HepG2 (cell line): ENCODE data around the gene TSKU. TPM values are rescaled to one million over a fixed set of nuclear protein-coding genes. Genes with fewer than 3 reads are reported as not detected.

Experiments used
- ATAC-seq: fragments of 200-7000 bp; cut with Tn5 transposase; 3 replicates; pipeline ENCODE4 v1.9.1; 2020; ENCODE audit warnings: mild to moderate bottlenecking, moderate library complexity
- BruUV-seq: library from RNA; stranded (reverse); fragments of 400-500 nt; replicated peaks from 2 replicates; lab custom pipeline; 2021; lab: Mats Ljungman, UMichigan
- CTCF ChIA-PET: fragments of 300-600 bp; formaldehyde crosslinking; extraction: SDS; loops from one replicate; lab custom pipeline; 2021; ENCODE audit warnings: low total read pairs, inconsistent platforms, low intra/inter-chr PET ratio; lab: Yijun Ruan, JAX
- POLR2A ChIA-PET: fragments of 350-600 bp; sonication (Branson Sonifier 250); formaldehyde crosslinking; loops from one replicate; lab custom pipeline; 2020; ENCODE audit warnings: antibody characterized with exemption, inconsistent platforms; lab: Yijun Ruan, JAX
- DNase-seq: peaks from one replicate; pipeline ENCODE4 v3.0.0-alpha.2; 2015; ENCODE audit warnings: low spot score
- FAIRE-seq: peaks from 3 replicates; lab custom pipeline; 2011; peaks lifted over from hg19 to GRCh38; lab: Jason Lieb, UNC
- H2AFZ ChIP-seq: one replicate; pipeline ENCODE4 v1.6.1; 2011; ENCODE audit warnings: low read length, inconsistent platforms
- H3K27ac ChIP-seq: fragments of 300-600 bp; 3 replicates; pipeline ENCODE4 v1.8.0; 2011; ENCODE audit warnings: mixed run types, mild to moderate bottlenecking, mixed read lengths, low read length, inconsistent platforms; ENCODE audit not compliant: insufficient read depth; ENCODE audit errors: extremely low read length
- H3K27me3 ChIP-seq, 2 experiments: fragments of 200-600 bp in 1 of 2; 2 replicates in 1 of 2; 3 replicates in 1 of 2; pipeline versions ENCODE4 v1.6.0 to v1.8.0; 2011; ENCODE audit warnings: low read length in 2 of 2, mild to moderate bottlenecking in 2 of 2, moderate library complexity in 2 of 2, inconsistent platforms in 1 of 2; ENCODE audit not compliant: insufficient read depth in 2 of 2, control insufficient read depth in 1 of 2
- H3K36me3 ChIP-seq, 2 experiments: fragments of 200-600 bp in 1 of 2; replicated peaks in 1 of 2; 2 replicates in 1 of 2; 3 replicates in 1 of 2; pipeline versions ENCODE4 v1.5.1 to v1.8.0; 2011; ENCODE audit warnings: low read length in 2 of 2, inconsistent platforms in 1 of 2; ENCODE audit not compliant: insufficient read depth in 2 of 2, control insufficient read depth in 1 of 2
- H3K4me1 ChIP-seq: 2 replicates; pipeline ENCODE4 v1.5.1; 2012; ENCODE audit warnings: low read length, inconsistent platforms; ENCODE audit not compliant: insufficient read depth
- H3K4me2 ChIP-seq: 2 replicates; pipeline ENCODE4 v1.6.0; 2011; ENCODE audit warnings: low read depth, low read length, inconsistent platforms
- H3K4me3 ChIP-seq, 3 experiments: fragments of 200-600 bp in 1 of 3; sonication (generic), shearing (Covaris generic) in 1 of 3; replicated peaks in 1 of 3; 2 replicates each; pipeline ENCODE4 v1.5.1; 2011 to 2016; ENCODE audit warnings: low read length in 3 of 3, inconsistent platforms in 2 of 3, low read depth in 2 of 3, mild to moderate bottlenecking in 2 of 3, control low read depth in 1 of 3, mixed read lengths in 1 of 3; ENCODE audit not compliant: insufficient read depth in 1 of 3
- H3K79me2 ChIP-seq: one replicate; pipeline ENCODE4 v1.6.1; 2011; ENCODE audit warnings: low read length, inconsistent platforms; ENCODE audit not compliant: insufficient read depth
- H3K9ac ChIP-seq: 2 replicates; pipeline ENCODE4 v1.6.0; 2011; ENCODE audit warnings: mild to moderate bottlenecking, low read depth, low read length, inconsistent platforms; ENCODE audit not compliant: insufficient read depth
- H3K9me3 ChIP-seq: 2 replicates; pipeline ENCODE4 v1.5.1; 2012; ENCODE audit warnings: mild to moderate bottlenecking, low read length
- H4K20me1 ChIP-seq: 2 replicates; pipeline ENCODE4 v1.6.0; 2011; ENCODE audit warnings: inconsistent platforms, mild to moderate bottlenecking, low read length, moderate library complexity; ENCODE audit not compliant: insufficient read depth
- ARNTL ChIP-seq: sonication (generic); formaldehyde crosslinking; IDR thresholded peaks from 2 replicates; pipeline ENCODE4 v1.4.0; 2020; ENCODE audit warnings: mild to moderate bottlenecking, missing genetic modification reagents
- IRF2 ChIP-seq: IDR thresholded peaks from 2 replicates; pipeline ENCODE4 v1.6.1; 2018; ENCODE audit warnings: missing genetic modification reagents, missing compliant biosample characterization
- SETDB1 ChIP-seq: sonication (generic); formaldehyde crosslinking; IDR thresholded peaks from 2 replicates; pipeline ENCODE4 v1.5.1; 2020; ENCODE audit warnings: missing genetic modification reagents, mild to moderate bottlenecking, borderline replicate concordance
- ZKSCAN5 ChIP-seq: sonication (generic); formaldehyde crosslinking; IDR thresholded peaks from 2 replicates; pipeline ENCODE4 v1.5.1; 2020; ENCODE audit warnings: mild to moderate bottlenecking, missing genetic modification reagents
- ZNF652 ChIP-seq: IDR thresholded peaks from 2 replicates; pipeline ENCODE4 v1.6.1; 2016; ENCODE audit warnings: low read depth, borderline replicate concordance
- ZSCAN21 ChIP-seq: sonication (generic); formaldehyde crosslinking; IDR thresholded peaks from 2 replicates; pipeline ENCODE4 v1.8.0; 2022; ENCODE audit warnings: mild to moderate bottlenecking, missing genetic modification reagents, moderate library complexity, borderline replicate concordance
- WGBS: methylation state at CpG from one replicate; pipeline ENCODE4 v1.1.6; 2017; ENCODE audit warnings: low lambda C conversion rate; 5-methylcytosine and 5-hydroxymethylcytosine counted together
- in situ Hi-C: cut with HindIII; loops from 2 replicates; pipeline ENCODE4 v1.10.0; 2017; ENCODE audit warnings: low pct_unique_long_range_greater_than_20kb; ENCODE audit not compliant: extremely low pct_ligation_motif_present
- intact Hi-C: fragments of 100-400 bp; cut with micrococcal nuclease; formaldehyde crosslinking; loops from one replicate; pipeline ENCODE4 v1.10.0; 2022; ENCODE audit not compliant: unreplicated experiment
- polyA plus RNA-seq, 8 experiments: library from polyadenylated mRNA; depleted of rRNA in 3 of 8; stranded (reverse) in 7 of 8; unstranded in 1 of 8; fragments of >200 nt; fragmentation: Illumina TruSeq in 4 of 8; extraction: Trizol in 4 of 8; gene quantifications; 2 replicates each; pipeline versions ENCODE4 v1.2.1 to v1.2.3, GENCODE V29; 2011 to 2016; ENCODE audit warnings: low read depth in 4 of 8, missing spikeins in 1 of 8, mixed read lengths in 1 of 8; ENCODE audit not compliant: insufficient read depth in 1 of 8
- total RNA-seq, 5 experiments: library from RNA; depleted of rRNA; stranded (reverse); fragments of >200 nt; fragmentation: Illumina TruSeq; extraction: Trizol; gene quantifications; 2 replicates each; pipeline ENCODE4 v1.2.3, GENCODE V29; 2016; ENCODE audit warnings: low read depth in 1 of 5
- TF ChIP-seq, protein P1 (sequence below): sonication (generic); formaldehyde crosslinking; IDR thresholded peaks from 2 replicates; pipeline ENCODE4 v1.4.0; 2020; ENCODE audit warnings: missing genetic modification reagents

TSKU gene
- total and polyA plus RNA-seq, 2 of the 13 experiments (the other 11 are each of a cell fraction or from before 2014, with no cell fraction given): 20.3 to 21.4 TPM

DNA sequence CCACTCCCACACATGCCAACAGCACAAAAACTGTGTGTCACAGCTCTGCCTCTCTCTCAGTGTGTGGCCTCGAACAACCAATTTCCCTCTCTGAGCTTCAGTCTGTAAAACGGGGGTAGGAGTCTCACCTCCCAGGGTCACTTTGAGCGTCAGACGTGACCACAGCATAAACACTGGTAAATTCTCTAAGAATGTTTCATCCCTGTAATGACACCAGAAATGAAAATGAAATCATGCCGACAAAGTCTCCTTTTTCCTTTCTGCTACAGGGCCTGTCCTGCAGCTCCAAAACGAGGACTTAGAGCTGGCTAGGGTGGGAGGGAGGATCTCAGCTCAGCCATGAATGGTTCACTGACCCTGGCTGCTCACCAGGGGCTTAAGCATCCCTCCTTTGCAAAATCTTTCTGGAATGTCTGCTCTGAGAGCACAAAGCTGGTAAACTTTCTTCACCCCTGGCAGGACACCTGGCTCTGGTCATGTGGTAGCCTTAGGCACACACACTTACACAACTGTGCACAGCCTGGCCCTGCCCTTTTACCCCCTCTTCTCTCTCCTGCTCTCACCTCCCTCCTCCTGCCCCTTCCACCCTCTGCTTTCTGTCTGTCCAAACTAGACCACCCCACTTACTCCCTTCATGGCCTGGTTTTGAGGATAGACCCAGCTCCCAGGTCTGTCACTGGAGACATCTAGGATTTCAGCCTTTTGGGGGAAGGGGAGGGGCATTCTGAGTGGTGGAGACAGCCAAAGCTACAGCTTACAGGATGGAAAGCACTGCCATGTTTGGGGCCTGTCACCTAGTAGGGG, 12.3 kb upstream of the TSKU start (continued):
- TF ChIP-seq IRF2 (CRISPR knock-in tag): peak; percentile 36; the same call in 1 of the 2 replicates
- TF ChIP-seq ZKSCAN5 (CRISPR knock-in tag): peak; percentile 67; the same call in 1 of the 2 replicates
- TF ChIP-seq, protein P1, sequence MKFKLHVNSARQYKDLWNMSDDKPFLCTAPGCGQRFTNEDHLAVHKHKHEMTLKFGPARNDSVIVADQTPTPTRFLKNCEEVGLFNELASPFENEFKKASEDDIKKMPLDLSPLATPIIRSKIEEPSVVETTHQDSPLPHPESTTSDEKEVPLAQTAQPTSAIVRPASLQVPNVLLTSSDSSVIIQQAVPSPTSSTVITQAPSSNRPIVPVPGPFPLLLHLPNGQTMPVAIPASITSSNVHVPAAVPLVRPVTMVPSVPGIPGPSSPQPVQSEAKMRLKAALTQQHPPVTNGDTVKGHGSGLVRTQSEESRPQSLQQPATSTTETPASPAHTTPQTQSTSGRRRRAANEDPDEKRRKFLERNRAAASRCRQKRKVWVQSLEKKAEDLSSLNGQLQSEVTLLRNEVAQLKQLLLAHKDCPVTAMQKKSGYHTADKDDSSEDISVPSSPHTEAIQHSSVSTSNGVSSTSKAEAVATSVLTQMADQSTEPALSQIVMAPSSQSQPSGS (CRISPR knock-in tag): 0 out of 2 replicates have a peak, but pooled peaks have one; percentile 16
- peak; percentile 19; the same call in 1 of the 2 replicates for TF ChIP-seq SETDB1 (CRISPR knock-in tag)

- Histone ChIP-seq H3K27me3 (no peaks in the 10 kb centered on the region), H2AFZ (peak overlapping the region; percentile 39), H3K27ac (peak overlapping the region; percentile 88), H3K9me3 (peaks cover 6% of the 10 kb centered on the region), H3K4me1 (peaks cover 79% of the 10 kb centered on the region), H3K79me2 (no peaks in the 10 kb centered on the region), H4K20me1 (no peaks in the 10 kb centered on the region), H3K36me3 (no peaks in the 10 kb centered on the region), H3K4me2 (peak overlapping the region; percentile 78), H3K4me3 (peak overlapping the region in 1 of 3 experiments; percentile 57; a peak in 2 of 6 replicates), H3K9ac (peak overlapping the region; percentile 64; the same call in 1 of the 2 replicates)
- WGBS: 2% methylated on average over 5 of the region's 8 CpGs
- intact Hi-C loops: no loop called here
- BruUV-seq: no TSS peak
- ChIA-PET CTCF (no interaction called here), POLR2A (interaction anchor here (0.9 to 4.8 kb wide), 3 partner anchors 10 to 21 kb away, joined by 3 to 100 read pairs (median 39); partner anchors contain the start of gene TSKU)
- no peak for TF ChIP-seq ARNTL (CRISPR knock-in tag)
- peak; percentile 56; the same call in 1 of the 2 replicates for TF ChIP-seq ZNF652
- TF ChIP-seq ZSCAN21: 0 out of 2 replicates have a peak, but pooled peaks have one; percentile 48
- DNase-seq (no peak), ATAC-seq (no peak), FAIRE-seq (no peak)
- in situ Hi-C loops: no loop called here
Observed at GRCh38 chr11:76771446-76772099, 11.6 kb upstream of the TSKU start.
